ENCODE measurements around the gene MAPK8IP1.

The MAPK8IP1 gene

GRCh38 chr11:45859661-45860140, 25.8 kb upstream of the MAPK8IP1 start (continued):
- no peak for TF ChIP-seq CTCF (tag by site-specific recombination; IDR thresholded peaks at IDR 0.05)
- TF ChIP-seq ZNF561 (tag by site-specific recombination; IDR thresholded peaks at IDR 0.05; ENCODE audit: borderline replicate concordance), result no peak
- no peak for TF ChIP-seq ZNF677 (tag by site-specific recombination; IDR thresholded peaks at IDR 0.05)
- TF ChIP-seq ZBTB6 (tag by site-specific recombination; IDR thresholded peaks at IDR 0.05), result no peak

- Histone ChIP-seq H3K9me3 (ENCODE audit: control insufficient read depth, insufficient read depth, low read depth, low read length) (no peaks in the 10 kb centered on the region), H3K4me1 (ENCODE audit: control insufficient read depth, insufficient read depth, low read length) (no peaks in the 10 kb centered on the region), H3K36me3 (ENCODE audit: control insufficient read depth in 2 of 2, insufficient read depth in 1 of 2, low read length in 2 of 2) (peaks cover 0 to 70% of the 10 kb centered on the region in 2 experiments; a peak in 1 of 3 replicates), H3K4me3 (ENCODE audit: low read depth, low read length) (no peak overlapping the region), H3K27ac (ENCODE audit: extremely low read depth, low read depth, low read length) (no peak overlapping the region)
- ChIA-PET POLR2A (interaction anchor here (0.5 kb wide), 1 partner anchor 12 kb away, joined by 4 read pairs; no protein-coding TSS in a partner anchor), CTCF (interaction anchor here (0.7 to 3.6 kb wide), 3 partner anchors 13 to 234 kb away, joined by 3 to 41 read pairs (median 3); no protein-coding TSS in a partner anchor)
- TF ChIP-seq ZNF280C (tag by site-specific recombination; IDR thresholded peaks at IDR 0.05) (no peak), ZNF510 (tag by site-specific recombination; IDR thresholded peaks at IDR 0.05; ENCODE audit: insufficient replicate concordance) (no peak), OVOL3 (tag by site-specific recombination; IDR thresholded peaks at IDR 0.05) (no peak), ZNF146 (tag by site-specific recombination; IDR thresholded peaks at IDR 0.05) (no peak), ZNF585B (tag by site-specific recombination; IDR thresholded peaks at IDR 0.05) (no peak), ZNF24 (tag by site-specific recombination; IDR thresholded peaks at IDR 0.05) (no peak), ZNF830 (tag by site-specific recombination; IDR thresholded peaks at IDR 0.05; ENCODE audit: low read depth) (no peak)
Observed at GRCh38 chr11:45860348-45860747, 25.1 kb upstream of the MAPK8IP1 start.

- no peaks in the 10 kb centered on the region for H3K4me1 ChIP-seq (ENCODE audit: control insufficient read depth, insufficient read depth, low read length)
- peaks cover 0 to 70% of the 10 kb centered on the region in 2 experiments; a peak in 1 of 3 replicates for H3K36me3 ChIP-seq (ENCODE audit: control insufficient read depth in 2 of 2, insufficient read depth in 1 of 2, low read length in 2 of 2)
- TF ChIP-seq ZNF510 (tag by site-specific recombination; IDR thresholded peaks at IDR 0.05; ENCODE audit: insufficient replicate concordance) (no peak), GLI4 (tag by site-specific recombination; IDR thresholded peaks at IDR 0.05) (no peak), ZNF175 (tag by site-specific recombination; IDR thresholded peaks at IDR 0.05) (no peak)
- H3K27ac ChIP-seq (ENCODE audit: extremely low read depth, low read depth, low read length), result no peak overlapping the region
- CTCF ChIA-PET, result interaction anchor here (1.2 to 3.6 kb wide), 3 partner anchors 12 to 146 kb away, joined by 3 to 41 read pairs (median 5); no protein-coding TSS in a partner anchor
- POLR2A ChIA-PET, result no interaction called here
- H3K9me3 ChIP-seq (ENCODE audit: control insufficient read depth, insufficient read depth, low read depth, low read length), result no peaks in the 10 kb centered on the region
- H3K4me3 ChIP-seq (ENCODE audit: low read depth, low read length), result no peak overlapping the region
Observed at GRCh38 chr11:45860764-45861510, 24.5 kb upstream of the MAPK8IP1 start.

All from HEK293 (cell line).